Measurements from ENCODE around the gene CYFIP1. TPM values are rescaled to one million over a fixed set of nuclear protein-coding genes. Genes with fewer than 3 reads are reported as not detected.

Gene CYFIP1
- total and polyA plus RNA-seq, 2 of the 8 experiments (the other 6 are each of a cell fraction or from before 2014, with no cell fraction given), result 38.6 to 81.7 TPM

GRCh38 chr15:22939051-22939450 lies 41.1 kb downstream of the CYFIP1 start (continued):
- TF ChIP-seq CHD7 (IDR thresholded peaks at IDR 0.05; ENCODE audit: insufficient replicate concordance, low read length) (no peak), CEBPB (IDR thresholded peaks at IDR 0.05; ENCODE audit: low read depth, low read length) (no peak)

Data from H1 (cell line).